ENCODE data around the gene LEKR1. TPM values are rescaled to one million over a fixed set of nuclear protein-coding genes. Genes with fewer than 3 reads are reported as not detected.

The LEKR1 gene
- total RNA-seq, 1 donor from 2014 or later = not detected

GRCh38 chr3:157064402-157064801 is 238.2 kb downstream of the LEKR1 start:
- intact Hi-C loops (cut with DNase I) = no loop called here
- Histone ChIP-seq H3K27me3 (no peaks in the 10 kb centered on the region), H3K9me3 (no peaks in the 10 kb centered on the region), H3K4me3 (no peak overlapping the region), H3K36me3 (no peaks in the 10 kb centered on the region), H3K4me1 (no peaks in the 10 kb centered on the region), H3K27ac (no peak overlapping the region)
- TF ChIP-seq CTCF (IDR thresholded peaks at IDR 0.05) = no peak
- DNase-seq (ENCODE audit: low spot score in 2 of 2) = no peak

- Histone ChIP-seq H3K4me3 (no peak overlapping the region), H3K4me1 (no peaks in the 10 kb centered on the region), H3K9me3 (no peaks in the 10 kb centered on the region), H3K27ac (no peak overlapping the region), H3K36me3 (no peaks in the 10 kb centered on the region), H3K27me3 (no peaks in the 10 kb centered on the region)
- intact Hi-C loops (cut with DNase I) = no loop called here
- DNase-seq (ENCODE audit: low spot score in 2 of 2) = no peak
- TF ChIP-seq CTCF (IDR thresholded peaks at IDR 0.05) = no peak
Measured at GRCh38 chr3:157065201-157065600, 239.0 kb downstream of the LEKR1 start.

GRCh38 chr3:157066335-157067098 is 240.4 kb downstream of the LEKR1 start:
- H3K27ac ChIP-seq = no peak overlapping the region
- no peak for DNase-seq (ENCODE audit: low spot score in 2 of 2)
- intact Hi-C loops (cut with DNase I) = no loop called here

GRCh38 chr3:157067114-157067513 is 241.0 kb downstream of the LEKR1 start:
- Histone ChIP-seq H3K27ac (no peak overlapping the region), H3K36me3 (no peaks in the 10 kb centered on the region), H3K27me3 (no peaks in the 10 kb centered on the region), H3K4me1 (peaks cover 0 to 4% of the 10 kb centered on the region in 2 donors), H3K4me3 (no peak overlapping the region), H3K9me3 (no peaks in the 10 kb centered on the region)
- TF ChIP-seq CTCF (IDR thresholded peaks at IDR 0.05) = no peak
- DNase-seq (ENCODE audit: low spot score in 2 of 2) = no peak
- intact Hi-C loops (cut with DNase I) = no loop called here

More at GRCh38 chr3:157066335-157067098, 240.4 kb downstream of the LEKR1 start:
- no peaks in the 10 kb centered on the region for H3K36me3 ChIP-seq
- H3K4me3 ChIP-seq = no peak overlapping the region
- H3K4me1 ChIP-seq = peaks cover 0 to 4% of the 10 kb centered on the region in 2 donors
- no peaks in the 10 kb centered on the region for H3K27me3 ChIP-seq
- TF ChIP-seq CTCF (IDR thresholded peaks at IDR 0.05) = no peak
- no peaks in the 10 kb centered on the region for H3K9me3 ChIP-seq

- H3K27me3 ChIP-seq = no peaks in the 10 kb centered on the region
- no peak overlapping the region for H3K4me3 ChIP-seq
- no peak overlapping the region for H3K27ac ChIP-seq
- intact Hi-C loops (cut with DNase I) = no loop called here
- H3K36me3 ChIP-seq = no peaks in the 10 kb centered on the region
- no peak for TF ChIP-seq CTCF (IDR thresholded peaks at IDR 0.05)
- no peak for DNase-seq (ENCODE audit: low spot score in 2 of 2)
- H3K9me3 ChIP-seq = no peaks in the 10 kb centered on the region
- H3K4me1 ChIP-seq = peaks cover 0 to 4% of the 10 kb centered on the region in 2 donors
Measured at GRCh38 chr3:157069406-157069805, 243.3 kb downstream of the LEKR1 start.
